T-cell (primary cell): ENCODE data around the gene SDK2. TPM values are rescaled to one million over a fixed set of nuclear protein-coding genes. Genes with fewer than 3 reads are reported as not detected.

Experiments used
- ATAC-seq, 4 experiments: fragments of 200-7000 bp in 3 of 4; fragments of 150-1000 bp in 1 of 4; cut with Tn5 transposase; replicated peaks in 1 of 4; 1 replicate in 3 of 4; 2 replicates in 1 of 4; pipeline ENCODE4 v1.10.0; 2021; ENCODE audit warnings: moderate library complexity in 3 of 4, mild to moderate bottlenecking in 2 of 4, moderate number of reproducible peaks in 1 of 4
- CTCF ChIA-PET, 2 donors: fragments of 300-600 bp; sonication (Branson Sonifier 250); formaldehyde crosslinking; loops; one replicate each; lab custom pipeline; 2022; ENCODE audit warnings: antibody characterized with exemption in 2 of 2; lab: Charles Lee
- POLR2A ChIA-PET, 2 donors: fragments of 300-600 bp; sonication (Branson Sonifier 250); formaldehyde crosslinking; loops; one replicate each; lab custom pipeline; 2022; ENCODE audit warnings: antibody characterized with exemption in 2 of 2; lab: Charles Lee
- DNase-seq, 35 experiments: peaks; one replicate each; pipeline versions ENCODE4 v3.0.0 to v3.0.0-alpha.2; 2013 to 2023
- H3K27ac ChIP-seq: one replicate; pipeline ENCODE4 v1.5.1; 2013; ENCODE audit warnings: low read length
- H3K27me3 ChIP-seq, 2 experiments: replicated peaks in 1 of 2; 1 replicate in 1 of 2; 2 replicates in 1 of 2; pipeline versions ENCODE4 v1.6.1 to v1.7.0; 2013; ENCODE audit warnings: low read length in 1 of 2, mixed read lengths in 1 of 2; ENCODE audit not compliant: control insufficient read depth in 2 of 2, insufficient read depth in 2 of 2; ENCODE audit errors: extremely low read depth in 1 of 2
- H3K36me3 ChIP-seq, 2 donors: 1 replicate in 1 of 2; 2 replicates in 1 of 2; pipeline versions ENCODE4 v1.6.1 to v1.7.0; 2013; ENCODE audit warnings: low read length in 1 of 2; ENCODE audit not compliant: control insufficient read depth in 2 of 2, insufficient read depth in 1 of 2; ENCODE audit errors: extremely low read depth in 1 of 2
- H3K4me1 ChIP-seq, 2 experiments: 1 replicate in 1 of 2; 2 replicates in 1 of 2; pipeline versions ENCODE4 v1.6.1 to v1.7.0; 2013; ENCODE audit warnings: low read length in 2 of 2, mixed read lengths in 1 of 2; ENCODE audit not compliant: insufficient read depth in 2 of 2, control insufficient read depth in 1 of 2; ENCODE audit errors: extremely low read depth in 1 of 2
- H3K4me3 ChIP-seq, 2 donors: 1 replicate in 1 of 2; 2 replicates in 1 of 2; pipeline versions ENCODE4 v1.5.1 to v1.7.0; 2013; ENCODE audit warnings: mild to moderate bottlenecking in 2 of 2, low read length in 1 of 2, moderate library complexity in 1 of 2; ENCODE audit not compliant: control insufficient read depth in 1 of 2; ENCODE audit errors: extremely low read depth in 1 of 2
- H3K9me3 ChIP-seq: 2 replicates; pipeline ENCODE4 v1.7.0; 2013
- H3K27ac Mint-ChIP-seq, 2 donors: one replicate each; pipeline ENCODE4 v1.8.0; 2020 to 2021; ENCODE audit warnings: mild to moderate bottlenecking in 2 of 2, mixed read lengths in 2 of 2
- H3K27me3 Mint-ChIP-seq, 2 donors: one replicate each; pipeline ENCODE4 v1.8.0; 2021 to 2022; ENCODE audit warnings: mixed read lengths in 2 of 2
- H3K36me3 Mint-ChIP-seq: one replicate; pipeline ENCODE4 v1.8.0; 2021; ENCODE audit warnings: mixed read lengths
- H3K4me1 Mint-ChIP-seq, 3 donors: one replicate each; pipeline ENCODE4 v1.8.0; 2020 to 2022; ENCODE audit warnings: mixed read lengths in 3 of 3, mild to moderate bottlenecking in 1 of 3
- H3K4me3 Mint-ChIP-seq, 3 donors: one replicate each; pipeline ENCODE4 v1.8.0; 2020 to 2022; ENCODE audit warnings: mild to moderate bottlenecking in 3 of 3, mixed read lengths in 3 of 3, moderate library complexity in 3 of 3
- H3K9me3 Mint-ChIP-seq, 3 donors: one replicate each; pipeline ENCODE4 v1.8.0; 2020 to 2022; ENCODE audit warnings: mixed read lengths in 3 of 3
- WGBS: methylation state at CpG from one replicate; pipeline ENCODE4 v1.1.5; 2013; ENCODE audit warnings: missing lambda C conversion rate; ENCODE audit not compliant: insufficient coverage; 5-methylcytosine and 5-hydroxymethylcytosine counted together
- total RNA-seq, 35 experiments: library from RNA in 6 of 35; stranded (reverse) in 6 of 35; fragments of 120-200 nt in 1 of 35; gene quantifications; one replicate each; pipeline versions ENCODE4 v1.2.1 to v1.2.4 and lab custom pipeline; 2013 to 2026

The SDK2 gene
- total RNA-seq (1 to 10 TPM; 2.9 to 8.3 (median 4.8) TPM), total RNA-seq (lab: John Stamatoyannopoulos, UW) (0.17 to 29.6 (median 10.9) reads per million in 29 experiments)
- 1.4 TPM for total RNA-seq (2013)

GRCh38 chr17:73644145-73645049, at the start of gene SDK2:
SDK2 (minus strand) TSS chr17:73644445; CDS start chr17:73644088, 357 bp downstream.
- Histone ChIP-seq H3K4me1 (peaks cover 4 to 37% of the 10 kb centered on the region in 2 experiments), H3K9me3 (no peaks in the 10 kb centered on the region), H3K27ac (no peak within 1 kb of the TSS), H3K4me3 (peak within 1 kb of the TSS; percentile 30 to 86), H3K27me3 (peaks cover 0 to 67% of the 10 kb centered on the region in 2 experiments), H3K36me3 (no peaks in the 10 kb centered on the region)
- Mint-ChIP-seq H3K36me3 (no peaks in the 10 kb centered on the region), H3K4me1 (peaks cover 20 to 27% (median 25%) of the 10 kb centered on the region in 3 donors), H3K4me3 (peak within 1 kb of the TSS; percentile 82 to 90 (median 83)), H3K27ac (no peak within 1 kb of the TSS), H3K9me3 (no peaks in the 10 kb centered on the region), H3K27me3 (peaks cover 0 to 49% of the 10 kb centered on the region in 2 donors)
- peak; percentile 30 to 48 (median 37) for ATAC-seq
- 1% methylated on average over 99 of the region's 105 CpGs for WGBS
- DNase-seq: peak in 6 of 35 experiments; percentile 6 to 21 (median 16)
- ChIA-PET POLR2A (no interaction called here), CTCF (no interaction called here)

GRCh38 chr17:73693071-73693470, 48.8 kb upstream of the SDK2 start:
- ChIA-PET CTCF (no interaction called here), POLR2A (no interaction called here)
- H3K4me1 Mint-ChIP-seq: peaks cover 0 to 6% (median 0%) of the 10 kb centered on the region in 3 donors
- H3K4me1 ChIP-seq: no peaks in the 10 kb centered on the region
- peaks cover 0 to 26% of the 10 kb centered on the region in 2 experiments for H3K27me3 ChIP-seq
- H3K27me3 Mint-ChIP-seq: peaks cover 0 to 5% of the 10 kb centered on the region in 2 donors
- H3K36me3 ChIP-seq: no peaks in the 10 kb centered on the region
- peaks cover 0 to 10% (median 0%) of the 10 kb centered on the region in 3 donors for H3K9me3 Mint-ChIP-seq
- no peaks in the 10 kb centered on the region for H3K36me3 Mint-ChIP-seq
- H3K4me3 ChIP-seq: no peak overlapping the region
- H3K9me3 ChIP-seq: no peaks in the 10 kb centered on the region
- H3K27ac ChIP-seq: no peak overlapping the region
- DNase-seq (no peak), ATAC-seq (no peak)
- H3K4me3 Mint-ChIP-seq: no peak overlapping the region
- H3K27ac Mint-ChIP-seq: no peak overlapping the region
- WGBS: 93% methylated on average over 11 of the region's 12 CpGs

- H3K36me3 ChIP-seq: no peaks in the 10 kb centered on the region
- Mint-ChIP-seq H3K36me3 (no peaks in the 10 kb centered on the region), H3K27ac (no peak overlapping the region), H3K9me3 (peaks cover 0 to 7% (median 0%) of the 10 kb centered on the region in 3 donors), H3K27me3 (peaks cover 0 to 5% of the 10 kb centered on the region in 2 donors), H3K4me1 (peaks cover 0 to 6% (median 0%) of the 10 kb centered on the region in 3 donors), H3K4me3 (no peak overlapping the region)
- WGBS: 69% methylated on average over 7 of the region's 10 CpGs
- H3K27me3 ChIP-seq: peaks cover 0 to 26% of the 10 kb centered on the region in 2 experiments
- DNase-seq (no peak), ATAC-seq (no peak)
- POLR2A ChIA-PET: no interaction called here
- H3K9me3 ChIP-seq: no peaks in the 10 kb centered on the region
- H3K27ac ChIP-seq: no peak overlapping the region
- H3K4me1 ChIP-seq: no peaks in the 10 kb centered on the region
- CTCF ChIA-PET: no interaction called here
- H3K4me3 ChIP-seq: no peak overlapping the region
Observed at GRCh38 chr17:73691321-73691766, 47.1 kb upstream of the SDK2 start.

GRCh38 chr17:73690676-73691075, 46.4 kb upstream of the SDK2 start:
- H3K4me3 ChIP-seq: no peak overlapping the region
- ATAC-seq (no peak), DNase-seq (no peak)
- ChIA-PET POLR2A (no interaction called here), CTCF (no interaction called here)
- H3K27ac Mint-ChIP-seq: no peak overlapping the region
- H3K4me1 Mint-ChIP-seq: peaks cover 0 to 2% (median 0%) of the 10 kb centered on the region in 3 donors
- H3K27ac ChIP-seq: no peak overlapping the region
- H3K36me3 ChIP-seq: no peaks in the 10 kb centered on the region
- H3K27me3 Mint-ChIP-seq: peaks cover 0 to 5% of the 10 kb centered on the region in 2 donors
- H3K36me3 Mint-ChIP-seq: no peaks in the 10 kb centered on the region
- no peaks in the 10 kb centered on the region for H3K9me3 ChIP-seq
- WGBS: 79% methylated on average over 9 of the region's 10 CpGs
- H3K9me3 Mint-ChIP-seq: peaks cover 0 to under 1% (median 0%) of the 10 kb centered on the region in 3 donors
- H3K4me1 ChIP-seq: no peaks in the 10 kb centered on the region
- no peak overlapping the region for H3K4me3 Mint-ChIP-seq
- peaks cover 0 to 26% of the 10 kb centered on the region in 2 experiments for H3K27me3 ChIP-seq

GRCh38 chr17:73689596-73690275, 45.5 kb upstream of the SDK2 start:
- Histone ChIP-seq H3K27ac (no peak overlapping the region), H3K9me3 (no peaks in the 10 kb centered on the region), H3K36me3 (no peaks in the 10 kb centered on the region), H3K4me3 (no peak overlapping the region), H3K27me3 (peaks cover 0 to 26% of the 10 kb centered on the region in 2 experiments), H3K4me1 (no peaks in the 10 kb centered on the region)
- peaks cover 0 to 5% of the 10 kb centered on the region in 2 donors for H3K27me3 Mint-ChIP-seq
- CTCF ChIA-PET: no interaction called here
- H3K4me1 Mint-ChIP-seq: no peaks in the 10 kb centered on the region
- ATAC-seq: no peak
- POLR2A ChIA-PET: no interaction called here
- H3K36me3 Mint-ChIP-seq: no peaks in the 10 kb centered on the region
- H3K9me3 Mint-ChIP-seq: peaks cover 0 to 4% (median 0%) of the 10 kb centered on the region in 3 donors
- no peak overlapping the region for H3K27ac Mint-ChIP-seq
- H3K4me3 Mint-ChIP-seq: no peak overlapping the region
- DNase-seq: no peak
- WGBS: 76% methylated on average over 8 of the region's 13 CpGs

- no peak overlapping the region for H3K27ac Mint-ChIP-seq
- ChIA-PET POLR2A (no interaction called here), CTCF (no interaction called here)
Observed at GRCh38 chr17:73686961-73687360, 42.7 kb upstream of the SDK2 start.

More at GRCh38 chr17:73686961-73687360, 42.7 kb upstream of the SDK2 start:
- ATAC-seq: no peak
- H3K9me3 Mint-ChIP-seq: peaks cover 3 to 4% (median 4%) of the 10 kb centered on the region in 3 donors
- no peaks in the 10 kb centered on the region for H3K36me3 ChIP-seq
- H3K4me3 ChIP-seq: no peak overlapping the region
- WGBS: 80% methylated on average over 2 of the region's 3 CpGs
- H3K36me3 Mint-ChIP-seq: no peaks in the 10 kb centered on the region
- no peaks in the 10 kb centered on the region for H3K4me1 Mint-ChIP-seq
- H3K4me1 ChIP-seq: no peaks in the 10 kb centered on the region
- H3K4me3 Mint-ChIP-seq: no peak overlapping the region
- H3K27ac ChIP-seq: no peak overlapping the region
- no peak for DNase-seq
- peaks cover 0 to 28% of the 10 kb centered on the region in 2 experiments for H3K27me3 ChIP-seq
- no peaks in the 10 kb centered on the region for H3K9me3 ChIP-seq
- H3K27me3 Mint-ChIP-seq: peaks cover 4 to 6% of the 10 kb centered on the region in 2 donors
